Transverse colon (tissue), 1 donor: ENCODE measurements around the gene ELP6.

Experiments used
- EP300 ChIP-seq: sonication (generic); formaldehyde crosslinking; IDR thresholded peaks from one replicate; pipeline ENCODE4 v1.6.1; 2017; ENCODE audit warnings: antibody characterized with exemption, low read depth
- POLR2A ChIP-seq: fragments of 450-650 bp; IDR thresholded peaks from one replicate; pipeline ENCODE4 v1.6.1; 2016; ENCODE audit warnings: antibody characterized with exemption, mild to moderate bottlenecking, moderate library complexity

- TF ChIP-seq EP300 (no peak), POLR2A (no peak)
These were observed 14.6 kb upstream of the ELP6 start for GRCh38 chr3:47527952-47528725.
